Upper lobe of left lung (tissue), 6 donors: ENCODE data around the gene TMEM121B. TPM values are rescaled to one million over a fixed set of nuclear protein-coding genes. Genes with fewer than 3 reads are reported as not detected.

ENCODE experiments used
- ATAC-seq, 2 donors: fragments of 200-7000 bp; cut with Tn5 transposase; one replicate each; pipeline ENCODE4 v1.9.1; 2022; ENCODE audit warnings: mild to moderate bottlenecking in 2 of 2, moderate library complexity in 2 of 2; ENCODE audit not compliant: low FRiP score in 2 of 2
- DNase-seq, 2 donors: peaks; one replicate each; pipeline ENCODE4 v3.0.0-alpha.2; 2019 to 2020
- H3K27ac ChIP-seq, 4 donors: fragments of 200-600 bp; sonication (generic); one replicate each; pipeline ENCODE4 v1.5.1; 2016 to 2019
- H3K27me3 ChIP-seq, 4 donors: fragments of 200-600 bp; sonication (generic); one replicate each; pipeline ENCODE4 v1.5.1; 2017 to 2019
- H3K36me3 ChIP-seq, 4 donors: fragments of 200-600 bp; sonication (generic); one replicate each; pipeline ENCODE4 v1.5.1; 2016 to 2019
- H3K4me1 ChIP-seq, 4 donors: fragments of 200-600 bp; sonication (generic); one replicate each; pipeline ENCODE4 v1.5.1; 2018 to 2019
- H3K4me3 ChIP-seq, 4 donors: fragments of 200-600 bp; sonication (generic); one replicate each; pipeline ENCODE4 v1.5.1; 2017 to 2019; ENCODE audit warnings: mild to moderate bottlenecking in 2 of 4, moderate library complexity in 1 of 4
- H3K9me3 ChIP-seq, 4 donors: fragments of 200-600 bp; sonication (generic); one replicate each; pipeline ENCODE4 v1.5.1; 2018 to 2019
- CTCF ChIP-seq, 6 experiments: fragments of 450-650 bp in 4 of 6; fragments of 200-600 bp in 2 of 6; sonication (generic) in 2 of 6; IDR thresholded peaks; one replicate each; pipeline ENCODE4 v1.5.1; 2016 to 2019; ENCODE audit warnings: antibody characterized with exemption in 6 of 6
- EP300 ChIP-seq, 4 donors: sonication (generic); formaldehyde crosslinking; IDR thresholded peaks; one replicate each; pipeline ENCODE4 v1.5.1; 2017; ENCODE audit warnings: antibody characterized with exemption in 4 of 4, control low read depth in 2 of 4
- POLR2A ChIP-seq, 4 donors: fragments of 450-650 bp; IDR thresholded peaks; one replicate each; pipeline ENCODE4 v1.5.1; 2016 to 2017; ENCODE audit warnings: antibody characterized with exemption in 4 of 4, mild to moderate bottlenecking in 2 of 4
- POLR2AphosphoS5 ChIP-seq, 2 donors: sonication (generic); formaldehyde crosslinking; IDR thresholded peaks; one replicate each; pipeline ENCODE4 v1.5.1; 2017; ENCODE audit warnings: antibody characterized with exemption in 2 of 2
- WGBS, 2 donors: methylation state at CpG; one replicate each; pipeline ENCODE4 v1.1.5; 2017 to 2018; 5-methylcytosine and 5-hydroxymethylcytosine counted together
- total RNA-seq, 6 donors: library from RNA; depleted of rRNA in 4 of 6; stranded (reverse); fragments of >200 nt in 4 of 6; gene quantifications; one replicate each; pipeline versions ENCODE4 v1.1.0 to v1.2.1, GENCODE V29; 2016 to 2021
- donor health status: DM: no; HTN: no; CAD: no; lungs with moderate emphysema.
- donor health status: DM: no; HTN: yes; CAD: no; lungs with severe emphysema.

The TMEM121B gene
- total RNA-seq, 6 donors from 2014 or later = 0.10 to 2.0 (median 1.1) TPM; not detected in 1

DNA sequence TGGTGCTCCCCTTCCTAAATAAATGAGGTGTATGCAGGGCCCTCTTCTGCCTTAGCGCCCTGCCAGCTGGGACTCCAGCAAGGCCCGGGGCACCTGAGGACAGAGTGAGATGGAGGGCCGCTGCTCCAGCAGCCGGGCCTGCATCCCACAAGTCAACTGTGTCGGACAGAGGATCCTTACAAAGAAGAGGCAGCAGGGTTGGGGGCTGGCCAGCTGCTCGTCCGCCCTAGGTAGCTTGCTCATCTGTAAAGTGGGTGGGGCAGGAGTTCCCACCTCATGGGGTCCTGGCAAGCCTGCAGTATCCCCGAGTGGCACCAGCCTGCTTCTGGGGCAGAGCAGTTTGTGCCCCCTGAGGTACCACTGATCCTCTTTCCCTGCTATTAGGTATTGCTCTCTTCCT is 7.6 kb downstream of the TMEM121B start:
- Histone ChIP-seq H3K27ac (no peak overlapping the region), H3K36me3 (peaks cover 11 to 24% (median 14%) of the 10 kb centered on the region in 4 donors), H3K4me3 (no peak overlapping the region), H3K4me1 (peaks cover 6 to 30% (median 19%) of the 10 kb centered on the region in 4 donors), H3K9me3 (no peaks in the 10 kb centered on the region), H3K27me3 (no peaks in the 10 kb centered on the region)
- ATAC-seq = no peak
- TF ChIP-seq EP300 (IDR thresholded peaks at IDR 0.05) (no peak), CTCF (IDR thresholded peaks at IDR 0.05) (no peak), POLR2A (IDR thresholded peaks at IDR 0.05) (no peak), POLR2AphosphoS5 (IDR thresholded peaks at IDR 0.05) (no peak)
- 80 to 96% methylated on average over 4 to 5 of the region's 8 CpGs for WGBS, 2 donors
- no peak for DNase-seq

GRCh38 chr22:17112491-17113042 is 8.6 kb downstream of the TMEM121B start:
- TF ChIP-seq POLR2A (IDR thresholded peaks at IDR 0.05) (no peak), EP300 (IDR thresholded peaks at IDR 0.05) (no peak), CTCF (IDR thresholded peaks at IDR 0.05) (no peak), POLR2AphosphoS5 (IDR thresholded peaks at IDR 0.05) (no peak)
- Histone ChIP-seq H3K4me3 (no peak overlapping the region), H3K36me3 (peaks cover 13 to 34% (median 24%) of the 10 kb centered on the region in 4 donors), H3K4me1 (peaks cover 0 to 27% (median 15%) of the 10 kb centered on the region in 4 donors), H3K27ac (no peak overlapping the region), H3K27me3 (no peaks in the 10 kb centered on the region), H3K9me3 (no peaks in the 10 kb centered on the region)
- ATAC-seq (no peak), DNase-seq (no peak)
- WGBS, 2 donors = 65 to 67% methylated on average over 9 of the region's 9 CpGs

- Histone ChIP-seq H3K27ac (no peak overlapping the region), H3K36me3 (peaks cover 13 to 50% (median 37%) of the 10 kb centered on the region in 4 donors), H3K4me1 (peaks cover 0 to 13% (median 6%) of the 10 kb centered on the region in 4 donors), H3K27me3 (no peaks in the 10 kb centered on the region), H3K4me3 (no peak overlapping the region), H3K9me3 (no peaks in the 10 kb centered on the region)
- TF ChIP-seq POLR2A (IDR thresholded peaks at IDR 0.05) (no peak), EP300 (IDR thresholded peaks at IDR 0.05) (no peak), CTCF (IDR thresholded peaks at IDR 0.05) (no peak), POLR2AphosphoS5 (IDR thresholded peaks at IDR 0.05) (no peak)
- DNase-seq (no peak), ATAC-seq (no peak)
- 85 to 92% methylated on average over 11 to 13 of the region's 13 CpGs for WGBS, 2 donors
These were observed 10.2 kb downstream of the TMEM121B start for GRCh38 chr22:17110791-17111550.

DNA sequence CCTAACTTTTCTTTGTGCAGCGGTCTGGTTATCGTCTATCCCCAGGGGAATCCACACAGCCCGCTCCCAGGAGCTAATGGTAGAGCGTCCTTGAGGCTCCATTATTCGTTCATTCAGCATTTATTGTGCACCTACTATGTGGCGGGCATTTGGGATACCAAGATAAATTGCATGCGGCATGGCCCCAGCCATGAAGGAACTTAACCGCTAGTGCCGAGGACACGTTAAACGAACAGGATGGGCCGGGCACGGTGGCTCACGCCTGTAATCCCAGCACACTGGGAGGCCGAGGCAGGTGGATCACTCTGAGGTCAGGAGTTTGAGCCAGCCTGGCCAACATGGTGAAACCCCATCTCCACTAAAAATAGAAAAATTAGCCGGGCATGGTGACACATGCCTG is 11.2 kb downstream of the TMEM121B start:
- ATAC-seq = no peak
- Histone ChIP-seq H3K4me1 (peaks cover 0 to 9% (median 4%) of the 10 kb centered on the region in 4 donors), H3K9me3 (no peaks in the 10 kb centered on the region), H3K27me3 (no peaks in the 10 kb centered on the region), H3K4me3 (no peak overlapping the region), H3K36me3 (peaks cover 19 to 60% (median 44%) of the 10 kb centered on the region in 4 donors), H3K27ac (no peak overlapping the region)
- TF ChIP-seq POLR2AphosphoS5 (IDR thresholded peaks at IDR 0.05) = no peak
- TF ChIP-seq EP300 (IDR thresholded peaks at IDR 0.05) = no peak
- no peak for TF ChIP-seq CTCF (IDR thresholded peaks at IDR 0.05)
- TF ChIP-seq POLR2A (IDR thresholded peaks at IDR 0.05) = no peak
- no peak for DNase-seq
- WGBS, 2 donors = 89% methylated on average over 16 of the region's 16 CpGs
